ENCODE data around the gene ATOSB. TPM values are rescaled to one million over a fixed set of nuclear protein-coding genes. Genes with fewer than 3 reads are reported as not detected.

The ATOSB gene
- total RNA-seq, 1 donor: 21.2 TPM

GRCh38 chr9:35107297-35108290 lies 8.1 kb downstream of the ATOSB start:
- no peak overlapping the region for H3K4me3 ChIP-seq (ENCODE audit: low read depth, low read length)
- no peak for TF ChIP-seq CTCF (IDR thresholded peaks at IDR 0.05; ENCODE audit: insufficient read depth, low read depth, low read length)
- DNase-seq (ENCODE audit: low read depth): no peak

GRCh38 chr9:35106343-35106730 lies 9.3 kb downstream of the ATOSB start:
- no peak for DNase-seq (ENCODE audit: low read depth)
- TF ChIP-seq CTCF (IDR thresholded peaks at IDR 0.05; ENCODE audit: insufficient read depth, low read depth, low read length): no peak

GRCh38 chr9:35105571-35106342 lies 9.9 kb downstream of the ATOSB start:
- TF ChIP-seq CTCF (IDR thresholded peaks at IDR 0.05; ENCODE audit: insufficient read depth, low read depth, low read length): no peak
- no peak overlapping the region for H3K4me3 ChIP-seq (ENCODE audit: low read depth, low read length)
- DNase-seq (ENCODE audit: low read depth): no peak

More at GRCh38 chr9:35106343-35106730, 9.3 kb downstream of the ATOSB start:
- no peak overlapping the region for H3K4me3 ChIP-seq (ENCODE audit: low read depth, low read length)

- TF ChIP-seq CTCF (IDR thresholded peaks at IDR 0.05; ENCODE audit: insufficient read depth, low read depth, low read length): no peak
- no peak overlapping the region for H3K4me3 ChIP-seq (ENCODE audit: low read depth, low read length)
Measured at GRCh38 chr9:35105126-35105525, 10.5 kb downstream of the ATOSB start.

GRCh38 chr9:35104586-35104985 lies 11.1 kb downstream of the ATOSB start:
- no peak for TF ChIP-seq CTCF (IDR thresholded peaks at IDR 0.05; ENCODE audit: insufficient read depth, low read depth, low read length)
- DNase-seq (ENCODE audit: low read depth): no peak
- H3K4me3 ChIP-seq (ENCODE audit: low read depth, low read length): no peak overlapping the region

More at GRCh38 chr9:35105126-35105525, 10.5 kb downstream of the ATOSB start:
- no peak for DNase-seq (ENCODE audit: low read depth)

GRCh38 chr9:35103660-35104191 lies 11.9 kb downstream of the ATOSB start:
- H3K4me3 ChIP-seq (ENCODE audit: low read depth, low read length): peak overlapping the region; percentile 92
- TF ChIP-seq CTCF (IDR thresholded peaks at IDR 0.05; ENCODE audit: insufficient read depth, low read depth, low read length): no peak
- no peak for DNase-seq (ENCODE audit: low read depth)

All from fibroblast of villous mesenchyme (primary cell).